Common myeloid progenitor, CD34-positive (primary cell): ENCODE data around the gene CFAP61.

Experiments
- CTCF ChIA-PET: fragments of 350-600 bp; sonication (Branson Sonifier 250); formaldehyde crosslinking; loops from one replicate; lab custom pipeline; 2021; ENCODE audit warnings: antibody characterized with exemption; lab: Charles Lee
- POLR2A ChIA-PET: fragments of 350-600 bp; sonication (Branson Sonifier 250); formaldehyde crosslinking; loops from one replicate; lab custom pipeline; 2021; ENCODE audit warnings: antibody characterized with exemption; lab: Charles Lee
- DNase-seq, 3 donors: peaks; one replicate each; pipeline versions ENCODE4 v3.0.0 to v3.0.0-alpha.2; 2013
- H3K27ac ChIP-seq, 2 experiments: 1 replicate in 1 of 2; 2 replicates in 1 of 2; pipeline ENCODE4 v1.7.0; 2013; ENCODE audit warnings: inconsistent platforms in 2 of 2, low read length in 2 of 2, mild to moderate bottlenecking in 2 of 2, low read depth in 1 of 2, moderate library complexity in 1 of 2; ENCODE audit not compliant: severe bottlenecking in 2 of 2, insufficient read depth in 1 of 2, poor library complexity in 1 of 2
- H3K27me3 ChIP-seq, 5 experiments: replicated peaks in 2 of 5; 1 replicate in 3 of 5; 2 replicates in 2 of 5; pipeline versions ENCODE4 v1.6.1 to v1.7.0; 2013; ENCODE audit warnings: low read length in 4 of 5, mild to moderate bottlenecking in 2 of 5, moderate library complexity in 2 of 5, inconsistent platforms in 1 of 5; ENCODE audit not compliant: insufficient read depth in 5 of 5, control insufficient read depth in 4 of 5
- H3K36me3 ChIP-seq, 4 experiments: 1 replicate in 2 of 4; 2 replicates in 2 of 4; pipeline versions ENCODE4 v1.6.1 to v1.7.0; 2013; ENCODE audit warnings: low read length in 3 of 4, control low read depth in 1 of 4, mild to moderate bottlenecking in 1 of 4; ENCODE audit not compliant: control insufficient read depth in 4 of 4, insufficient read depth in 4 of 4
- H3K4me1 ChIP-seq, 4 experiments: 1 replicate in 3 of 4; 2 replicates in 1 of 4; pipeline versions ENCODE4 v1.6.1 to v1.7.1; 2013; ENCODE audit warnings: low read length in 3 of 4, mild to moderate bottlenecking in 3 of 4, control low read depth in 1 of 4, inconsistent platforms in 1 of 4, moderate library complexity in 1 of 4; ENCODE audit not compliant: control insufficient read depth in 4 of 4, insufficient read depth in 4 of 4; ENCODE audit errors: control extremely low read depth in 1 of 4
- H3K4me3 ChIP-seq, 7 experiments: 1 replicate in 4 of 7; 2 replicates in 3 of 7; pipeline versions ENCODE4 v1.5.1 to v1.7.0; 2013; ENCODE audit warnings: mild to moderate bottlenecking in 7 of 7, low read length in 6 of 7, moderate library complexity in 6 of 7, inconsistent platforms in 2 of 7, low read depth in 2 of 7, control low read depth in 1 of 7; ENCODE audit not compliant: insufficient read depth in 4 of 7, control insufficient read depth in 1 of 7; ENCODE audit errors: extremely low read depth in 1 of 7
- H3K9me3 ChIP-seq, 5 experiments: 1 replicate in 4 of 5; 2 replicates in 1 of 5; pipeline versions ENCODE4 v1.6.1 to v1.7.1; 2013; ENCODE audit warnings: low read length in 4 of 5, mild to moderate bottlenecking in 2 of 5, inconsistent platforms in 1 of 5, low read depth in 1 of 5, moderate library complexity in 1 of 5; ENCODE audit not compliant: control insufficient read depth in 4 of 5, insufficient read depth in 2 of 5; ENCODE audit errors: control extremely low read depth in 1 of 5
- WGBS: methylation state at CpG from one replicate; pipeline ENCODE4 v1.1.5; 2013; ENCODE audit not compliant: insufficient coverage; 5-methylcytosine and 5-hydroxymethylcytosine counted together

CFAP61 gene

GRCh38 chr20:20399531-20400500 is 347.5 kb downstream of the CFAP61 start:
- Histone ChIP-seq H3K36me3 (peaks cover 5 to 61% (median 30%) of the 10 kb centered on the region in 4 experiments), H3K27ac (no peak overlapping the region), H3K9me3 (no peaks in the 10 kb centered on the region), H3K4me1 (no peaks in the 10 kb centered on the region), H3K4me3 (no peak overlapping the region), H3K27me3 (no peaks in the 10 kb centered on the region)
- POLR2A ChIA-PET = no interaction called here
- CTCF ChIA-PET = no interaction called here
- DNase-seq = no peak
- 96% methylated on average over 9 of the region's 13 CpGs for WGBS

GRCh38 chr20:20401991-20402390 is 349.7 kb downstream of the CFAP61 start:
- ChIA-PET POLR2A (no interaction called here), CTCF (interaction anchor here (1.9 kb wide), 1 partner anchor 9 kb away, joined by 6 read pairs; no protein-coding TSS in a partner anchor)
- Histone ChIP-seq H3K4me3 (no peak overlapping the region), H3K27me3 (no peaks in the 10 kb centered on the region), H3K4me1 (no peaks in the 10 kb centered on the region), H3K36me3 (peaks cover 5 to 51% (median 21%) of the 10 kb centered on the region in 4 experiments), H3K27ac (no peak overlapping the region), H3K9me3 (no peaks in the 10 kb centered on the region)
- WGBS = 100% methylated on average over 2 of the region's 3 CpGs
- no peak for DNase-seq

GRCh38 chr20:20404633-20405032 is 352.3 kb downstream of the CFAP61 start:
- Histone ChIP-seq H3K4me1 (no peaks in the 10 kb centered on the region), H3K9me3 (no peaks in the 10 kb centered on the region), H3K27ac (no peak overlapping the region), H3K36me3 (peaks cover 4 to 45% (median 16%) of the 10 kb centered on the region in 4 experiments), H3K27me3 (no peaks in the 10 kb centered on the region), H3K4me3 (no peak overlapping the region)
- WGBS = 98% methylated on average over 5 of the region's 5 CpGs
- CTCF ChIA-PET = no interaction called here
- DNase-seq = no peak
- POLR2A ChIA-PET = no interaction called here

GRCh38 chr20:20405623-20406022 is 353.3 kb downstream of the CFAP61 start:
- no peak overlapping the region for H3K27ac ChIP-seq
- H3K9me3 ChIP-seq = no peaks in the 10 kb centered on the region
- DNase-seq = no peak
- H3K4me1 ChIP-seq = no peaks in the 10 kb centered on the region
- H3K4me3 ChIP-seq = no peak overlapping the region
- POLR2A ChIA-PET = no interaction called here
- peaks cover 5 to 41% (median 13%) of the 10 kb centered on the region in 4 experiments for H3K36me3 ChIP-seq
- CTCF ChIA-PET = no interaction called here
- WGBS = 99% methylated on average over 10 of the region's 10 CpGs
- H3K27me3 ChIP-seq = no peaks in the 10 kb centered on the region

GRCh38 chr20:20406306-20406705 is 354.0 kb downstream of the CFAP61 start:
- no peak for DNase-seq
- 100% methylated on average over 1 of the region's 2 CpGs for WGBS
- Histone ChIP-seq H3K9me3 (no peaks in the 10 kb centered on the region), H3K27me3 (no peaks in the 10 kb centered on the region), H3K27ac (no peak overlapping the region), H3K4me1 (no peaks in the 10 kb centered on the region), H3K4me3 (no peak overlapping the region), H3K36me3 (peaks cover 5 to 44% (median 13%) of the 10 kb centered on the region in 4 experiments)
- CTCF ChIA-PET = interaction anchor here (0.8 kb wide), 1 partner anchor 13 kb away, joined by 3 read pairs; no protein-coding TSS in a partner anchor
- POLR2A ChIA-PET = no interaction called here

- no peaks in the 10 kb centered on the region for H3K4me1 ChIP-seq
- DNase-seq = peak; percentile 3 to 27 (median 19)
- no peaks in the 10 kb centered on the region for H3K27me3 ChIP-seq
- ChIA-PET CTCF (interaction anchor here (0.9 to 1.9 kb wide), 3 partner anchors 27 to 143 kb away, joined by 3 to 5 read pairs (median 3); no protein-coding TSS in a partner anchor), POLR2A (interaction anchor here (0.6 kb wide), 1 partner anchor 145 kb away, joined by 3 read pairs; no protein-coding TSS in a partner anchor)
- no peak overlapping the region for H3K27ac ChIP-seq
- H3K4me3 ChIP-seq = no peak overlapping the region
- H3K36me3 ChIP-seq = peaks cover 2 to 35% (median 9%) of the 10 kb centered on the region in 4 experiments
- 94% methylated on average over 2 of the region's 6 CpGs for WGBS
- H3K9me3 ChIP-seq = no peaks in the 10 kb centered on the region
Observed at GRCh38 chr20:20407891-20408805, 355.8 kb downstream of the CFAP61 start.
